ENCODE results near the gene ZFAND4. TPM values are rescaled to one million over a fixed set of nuclear protein-coding genes. Genes with fewer than 3 reads are reported as not detected.
A peak's percentile ranks its signal among the peaks of the same experiment; 100 is the strongest.

Gene ZFAND4
- total and polyA plus RNA-seq, 9 of the 15 experiments (the other 6 are each of a cell fraction or from before 2014, with no cell fraction given) = 0.42 to 3.0 (median 1.5) TPM

DNA sequence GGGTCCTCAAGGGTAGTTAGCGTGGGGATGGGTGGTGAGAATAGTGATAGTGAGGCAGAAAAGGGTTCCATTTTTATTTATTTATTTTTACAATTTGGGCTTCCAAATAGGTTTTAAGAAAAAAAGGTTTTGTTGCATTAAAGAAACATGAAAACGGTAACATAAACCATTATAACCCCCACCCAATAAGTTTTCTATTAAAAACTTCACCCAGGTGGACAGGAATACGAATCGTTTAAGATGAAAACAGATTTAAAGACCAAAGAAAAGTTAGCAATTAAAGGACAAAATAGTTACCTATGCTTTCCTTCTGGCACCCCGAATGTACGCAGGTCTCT, 78.7 kb downstream of the ZFAND4 start:
- in situ Hi-C loops (cut with MboI) (no loop called here), intact Hi-C loops (cut with micrococcal nuclease) (loop anchor here (2.0 kb wide), 1 partner anchor 123 kb away; no protein-coding TSS in a partner anchor)
- no peaks in the 10 kb centered on the region for H4K20me1 ChIP-seq (replicated peaks; ENCODE audit: control insufficient read depth, insufficient read depth, low read length)
- 0% methylated on average over 6 of the region's 6 CpGs for WGBS (ENCODE audit: insufficient coverage, low coverage, missing lambda C conversion rate)
- H3K9ac ChIP-seq (ENCODE audit: insufficient read depth in 1 of 2, low read depth in 2 of 2, low read length in 2 of 2) = peak overlapping the region; percentile 74 to 93
- no peaks in the 10 kb centered on the region for H3K9me1 ChIP-seq (ENCODE audit: control insufficient read depth, insufficient read depth, low read length)
- FAIRE-seq = no peak
- H3K4me1 ChIP-seq (replicated peaks in 1 of 2; ENCODE audit: control insufficient read depth in 2 of 2, insufficient read depth in 2 of 2, low read length in 2 of 2) = peaks cover 5 to 8% of the 10 kb centered on the region in 2 experiments; a peak in 2 of 5 replicates
- peak overlapping the region; percentile 84 for H3K4me2 ChIP-seq (ENCODE audit: insufficient read depth, low read length)
- H2AFZ ChIP-seq (ENCODE audit: low read depth, low read length) = peak overlapping the region; percentile 81
- ChIA-PET POLR2A (interaction anchor here (0.8 to 4.2 kb wide), 5 partner anchors 9 to 68 kb away, joined by 3 to 22 read pairs (median 3); no protein-coding TSS in a partner anchor), CTCF (ENCODE audit: low intra/inter-chr PET ratio) (no interaction called here)
- DNase-seq (ENCODE audit: extremely low read depth in 1 of 4, low spot score in 3 of 4) = no peak
- peaks cover 52% of the 10 kb centered on the region for H3K79me2 ChIP-seq (ENCODE audit: control insufficient read depth, insufficient read depth, low read length)
- H3K36me3 ChIP-seq (ENCODE audit: control insufficient read depth, insufficient read depth, low read length) = peaks cover 14% of the 10 kb centered on the region
- peak overlapping the region; percentile 70 for H3K27ac ChIP-seq (ENCODE audit: extremely low read depth, low read depth, low read length)
- TF ChIP-seq CHD2 (IDR thresholded peaks at IDR 0.05; ENCODE audit: low read depth, low read length) = peak; percentile 56
- 0 out of 2 replicates have a peak, but pooled peaks have one; percentile 21 for TF ChIP-seq NFRKB (IDR thresholded peaks at IDR 0.05; ENCODE audit: low read depth)
- TF ChIP-seq BRD4 (IDR thresholded peaks at IDR 0.05) = 0 out of 2 replicates have a peak, but pooled peaks have one; percentile 11
- TF ChIP-seq GTF2E2 (tag; IDR thresholded peaks at IDR 0.05) = 0 out of 2 replicates have a peak, but pooled peaks have one; percentile 8
- TF ChIP-seq, protein P1, sequence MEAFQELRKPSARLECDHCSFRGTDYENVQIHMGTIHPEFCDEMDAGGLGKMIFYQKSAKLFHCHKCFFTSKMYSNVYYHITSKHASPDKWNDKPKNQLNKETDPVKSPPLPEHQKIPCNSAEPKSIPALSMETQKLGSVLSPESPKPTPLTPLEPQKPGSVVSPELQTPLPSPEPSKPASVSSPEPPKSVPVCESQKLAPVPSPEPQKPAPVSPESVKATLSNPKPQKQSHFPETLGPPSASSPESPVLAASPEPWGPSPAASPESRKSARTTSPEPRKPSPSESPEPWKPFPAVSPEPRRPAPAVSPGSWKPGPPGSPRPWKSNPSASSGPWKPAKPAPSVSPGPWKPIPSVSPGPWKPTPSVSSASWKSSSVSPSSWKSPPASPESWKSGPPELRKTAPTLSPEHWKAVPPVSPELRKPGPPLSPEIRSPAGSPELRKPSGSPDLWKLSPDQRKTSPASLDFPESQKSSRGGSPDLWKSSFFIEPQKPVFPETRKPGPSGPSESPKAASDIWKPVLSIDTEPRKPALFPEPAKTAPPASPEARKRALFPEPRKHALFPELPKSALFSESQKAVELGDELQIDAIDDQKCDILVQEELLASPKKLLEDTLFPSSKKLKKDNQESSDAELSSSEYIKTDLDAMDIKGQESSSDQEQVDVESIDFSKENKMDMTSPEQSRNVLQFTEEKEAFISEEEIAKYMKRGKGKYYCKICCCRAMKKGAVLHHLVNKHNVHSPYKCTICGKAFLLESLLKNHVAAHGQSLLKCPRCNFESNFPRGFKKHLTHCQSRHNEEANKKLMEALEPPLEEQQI (IDR thresholded peaks at IDR 0.05) = 0 out of 2 replicates have a peak, but pooled peaks have one; percentile 47
- 0 out of 2 replicates have a peak, but pooled peaks have one; percentile 2 for TF ChIP-seq FOXA1 (IDR thresholded peaks at IDR 0.05; ENCODE audit: borderline replicate concordance)
- TF ChIP-seq, protein P2, sequence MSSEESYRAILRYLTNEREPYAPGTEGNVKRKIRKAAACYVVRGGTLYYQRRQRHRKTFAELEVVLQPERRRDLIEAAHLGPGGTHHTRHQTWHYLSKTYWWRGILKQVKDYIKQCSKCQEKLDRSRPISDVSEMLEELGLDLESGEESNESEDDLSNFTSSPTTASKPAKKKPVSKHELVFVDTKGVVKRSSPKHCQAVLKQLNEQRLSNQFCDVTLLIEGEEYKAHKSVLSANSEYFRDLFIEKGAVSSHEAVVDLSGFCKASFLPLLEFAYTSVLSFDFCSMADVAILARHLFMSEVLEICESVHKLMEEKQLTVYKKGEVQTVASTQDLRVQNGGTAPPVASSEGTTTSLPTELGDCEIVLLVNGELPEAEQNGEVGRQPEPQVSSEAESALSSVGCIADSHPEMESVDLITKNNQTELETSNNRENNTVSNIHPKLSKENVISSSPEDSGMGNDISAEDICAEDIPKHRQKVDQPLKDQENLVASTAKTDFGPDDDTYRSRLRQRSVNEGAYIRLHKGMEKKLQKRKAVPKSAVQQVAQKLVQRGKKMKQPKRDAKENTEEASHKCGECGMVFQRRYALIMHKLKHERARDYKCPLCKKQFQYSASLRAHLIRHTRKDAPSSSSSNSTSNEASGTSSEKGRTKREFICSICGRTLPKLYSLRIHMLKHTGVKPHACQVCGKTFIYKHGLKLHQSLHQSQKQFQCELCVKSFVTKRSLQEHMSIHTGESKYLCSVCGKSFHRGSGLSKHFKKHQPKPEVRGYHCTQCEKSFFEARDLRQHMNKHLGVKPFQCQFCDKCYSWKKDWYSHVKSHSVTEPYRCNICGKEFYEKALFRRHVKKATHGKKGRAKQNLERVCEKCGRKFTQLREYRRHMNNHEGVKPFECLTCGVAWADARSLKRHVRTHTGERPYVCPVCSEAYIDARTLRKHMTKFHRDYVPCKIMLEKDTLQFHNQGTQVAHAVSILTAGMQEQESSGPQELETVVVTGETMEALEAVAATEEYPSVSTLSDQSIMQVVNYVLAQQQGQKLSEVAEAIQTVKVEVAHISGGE (CRISPR knock-in tag; IDR thresholded peaks at IDR 0.05) = no peak
- TF ChIP-seq RBM15 (IDR thresholded peaks at IDR 0.05; ENCODE audit: insufficient read depth, low read length) = no peak
- TF ChIP-seq ZNF197 (CRISPR knock-in tag; IDR thresholded peaks at IDR 0.05; ENCODE audit: low read depth) = no peak
- 0 out of 2 replicates have a peak, but pooled peaks have one; percentile 19 for TF ChIP-seq NBN (IDR thresholded peaks at IDR 0.05; ENCODE audit: low read depth)
- H3K27me3 ChIP-seq (ENCODE audit: control insufficient read depth in 2 of 2, insufficient read depth in 2 of 2, low read length in 2 of 2) = no peaks in the 10 kb centered on the region
- peaks cover 4% of the 10 kb centered on the region; the same call in 1 of the 2 replicates for H3K9me3 ChIP-seq (replicated peaks; ENCODE audit: control insufficient read depth, insufficient read depth, low read depth, low read length)
- BruUV-seq (replicated peaks) = no TSS peak
- no peak; the same call in 2 of the 3 replicates for ATAC-seq
- peak overlapping the region; percentile 57 for H3K4me3 ChIP-seq
